Activated B cell treated with CpG ODN at 0.5 μM for 24 hours (primary cell): ENCODE data around the gene COQ8A. TPM values are rescaled to one million over a fixed set of nuclear protein-coding genes. Genes with fewer than 3 reads are reported as not detected.

Experiments
- ATAC-seq: fragments of 200-7000 bp; cut with Tn5 transposase; one replicate; pipeline ENCODE4 v1.10.0; 2021; ENCODE audit warnings: low read depth, mild to moderate bottlenecking, moderate library complexity
- CTCF ChIA-PET: fragments of 350-600 bp; sonication (Branson Sonifier 250); formaldehyde crosslinking; loops from one replicate; lab custom pipeline; 2021; ENCODE audit warnings: antibody characterized with exemption; lab: Charles Lee
- POLR2A ChIA-PET: fragments of 350-600 bp; sonication (Branson Sonifier 250); formaldehyde crosslinking; loops from one replicate; lab custom pipeline; 2021; ENCODE audit warnings: antibody characterized with exemption; lab: Charles Lee
- DNase-seq: peaks from one replicate; pipeline ENCODE4 v3.0.0; 2022
- H3K27ac Mint-ChIP-seq: one replicate; pipeline ENCODE4 v1.8.0; 2020; ENCODE audit warnings: mixed read lengths
- H3K27me3 Mint-ChIP-seq: one replicate; pipeline ENCODE4 v1.8.0; 2021; ENCODE audit warnings: mixed read lengths
- H3K36me3 Mint-ChIP-seq: one replicate; pipeline ENCODE4 v1.8.0; 2021; ENCODE audit warnings: low read depth, mixed read lengths
- H3K4me1 Mint-ChIP-seq: one replicate; pipeline ENCODE4 v1.8.0; 2021; ENCODE audit warnings: mixed read lengths
- H3K4me3 Mint-ChIP-seq: one replicate; pipeline ENCODE4 v1.8.0; 2020; ENCODE audit warnings: mild to moderate bottlenecking, mixed read lengths
- H3K9me3 Mint-ChIP-seq: one replicate; pipeline ENCODE4 v1.8.0; 2020; ENCODE audit warnings: mixed read lengths
- intact Hi-C: fragments of 100-400 bp; cut with micrococcal nuclease; formaldehyde crosslinking; loops from one replicate; pipeline ENCODE4 v1.15.1; 2024
- total RNA-seq: library from RNA; stranded (reverse); gene quantifications from 2 replicates; pipeline ENCODE4 v1.2.3, GENCODE V29; 2022
- TF ChIP-seq, protein P1 (sequence below): fragments of 200-600 bp; IDR thresholded peaks from one replicate; pipeline ENCODE4 v1.8.0; 2022; ENCODE audit warnings: antibody characterized with exemption, mild to moderate bottlenecking

COQ8A gene
- total RNA-seq, 1 donor from 2014 or later, result 28.5 TPM

DNA sequence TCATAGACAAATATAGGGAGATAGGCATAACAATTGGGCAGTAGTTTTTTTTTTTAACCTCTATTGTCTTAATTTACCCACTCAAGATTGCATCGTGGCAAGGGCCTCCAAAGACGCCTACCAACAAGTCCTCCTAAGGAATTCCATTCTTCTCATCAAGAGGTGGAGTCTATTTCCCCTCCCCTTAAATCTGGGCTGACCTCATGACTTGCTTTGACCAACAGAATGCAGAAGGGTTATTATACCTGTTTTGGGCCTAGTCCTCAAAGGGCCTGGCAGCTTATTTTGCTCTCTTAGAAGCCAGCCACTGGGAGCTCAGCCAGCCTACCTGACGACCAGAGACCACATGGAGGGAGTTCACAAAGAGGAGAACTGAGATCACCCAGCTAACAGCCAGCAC is 92.3 kb downstream of the COQ8A start:
- TF ChIP-seq, protein P1, sequence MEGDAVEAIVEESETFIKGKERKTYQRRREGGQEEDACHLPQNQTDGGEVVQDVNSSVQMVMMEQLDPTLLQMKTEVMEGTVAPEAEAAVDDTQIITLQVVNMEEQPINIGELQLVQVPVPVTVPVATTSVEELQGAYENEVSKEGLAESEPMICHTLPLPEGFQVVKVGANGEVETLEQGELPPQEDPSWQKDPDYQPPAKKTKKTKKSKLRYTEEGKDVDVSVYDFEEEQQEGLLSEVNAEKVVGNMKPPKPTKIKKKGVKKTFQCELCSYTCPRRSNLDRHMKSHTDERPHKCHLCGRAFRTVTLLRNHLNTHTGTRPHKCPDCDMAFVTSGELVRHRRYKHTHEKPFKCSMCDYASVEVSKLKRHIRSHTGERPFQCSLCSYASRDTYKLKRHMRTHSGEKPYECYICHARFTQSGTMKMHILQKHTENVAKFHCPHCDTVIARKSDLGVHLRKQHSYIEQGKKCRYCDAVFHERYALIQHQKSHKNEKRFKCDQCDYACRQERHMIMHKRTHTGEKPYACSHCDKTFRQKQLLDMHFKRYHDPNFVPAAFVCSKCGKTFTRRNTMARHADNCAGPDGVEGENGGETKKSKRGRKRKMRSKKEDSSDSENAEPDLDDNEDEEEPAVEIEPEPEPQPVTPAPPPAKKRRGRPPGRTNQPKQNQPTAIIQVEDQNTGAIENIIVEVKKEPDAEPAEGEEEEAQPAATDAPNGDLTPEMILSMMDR, result no peak
- Mint-ChIP-seq H3K9me3 (no peaks in the 10 kb centered on the region), H3K27me3 (no peaks in the 10 kb centered on the region), H3K4me1 (no peaks in the 10 kb centered on the region), H3K36me3 (no peaks in the 10 kb centered on the region), H3K4me3 (no peak overlapping the region), H3K27ac (no peak overlapping the region)
- POLR2A ChIA-PET, result no interaction called here
- no peak for DNase-seq
- ATAC-seq, result no peak
- intact Hi-C loops, result no loop called here
- CTCF ChIA-PET, result no interaction called here

DNA sequence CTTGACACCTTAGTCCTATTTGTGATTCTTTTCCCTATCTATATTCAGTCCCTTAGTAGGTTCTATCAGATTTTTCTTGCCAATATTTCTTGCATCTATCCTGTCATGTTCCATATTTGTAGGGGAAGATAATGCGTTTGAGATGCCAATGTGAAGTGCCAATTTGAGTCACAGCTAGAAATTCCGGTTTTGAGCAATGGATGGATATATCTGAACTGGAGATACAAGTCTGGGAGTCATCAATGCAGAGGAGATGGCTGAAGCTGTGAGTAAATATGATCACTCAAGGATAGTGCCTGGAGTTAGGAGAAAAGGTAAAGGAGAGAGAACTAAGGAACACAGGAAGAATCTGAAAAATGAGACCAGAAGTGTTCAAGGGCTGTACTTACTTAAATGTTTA is 93.8 kb downstream of the COQ8A start:
- DNase-seq (no peak), ATAC-seq (no peak)
- CTCF ChIA-PET, result no interaction called here
- peaks cover 3% of the 10 kb centered on the region for H3K27me3 Mint-ChIP-seq
- H3K4me1 Mint-ChIP-seq, result no peaks in the 10 kb centered on the region
- H3K9me3 Mint-ChIP-seq, result peaks cover 4% of the 10 kb centered on the region
- intact Hi-C loops, result no loop called here
- TF ChIP-seq, protein P1, result no peak
- no peaks in the 10 kb centered on the region for H3K36me3 Mint-ChIP-seq
- POLR2A ChIA-PET, result no interaction called here
- H3K27ac Mint-ChIP-seq, result no peak overlapping the region
- no peak overlapping the region for H3K4me3 Mint-ChIP-seq

- Mint-ChIP-seq H3K4me1 (no peaks in the 10 kb centered on the region), H3K27ac (no peak overlapping the region), H3K36me3 (no peaks in the 10 kb centered on the region), H3K9me3 (peaks cover 4% of the 10 kb centered on the region), H3K27me3 (peaks cover 3% of the 10 kb centered on the region), H3K4me3 (no peak overlapping the region)
- TF ChIP-seq, protein P1, result no peak
- ATAC-seq (no peak), DNase-seq (no peak)
- CTCF ChIA-PET, result no interaction called here
- POLR2A ChIA-PET, result no interaction called here
- intact Hi-C loops, result no loop called here
Observed at GRCh38 chr1:227035316-227035715, 95.2 kb downstream of the COQ8A start.

DNA sequence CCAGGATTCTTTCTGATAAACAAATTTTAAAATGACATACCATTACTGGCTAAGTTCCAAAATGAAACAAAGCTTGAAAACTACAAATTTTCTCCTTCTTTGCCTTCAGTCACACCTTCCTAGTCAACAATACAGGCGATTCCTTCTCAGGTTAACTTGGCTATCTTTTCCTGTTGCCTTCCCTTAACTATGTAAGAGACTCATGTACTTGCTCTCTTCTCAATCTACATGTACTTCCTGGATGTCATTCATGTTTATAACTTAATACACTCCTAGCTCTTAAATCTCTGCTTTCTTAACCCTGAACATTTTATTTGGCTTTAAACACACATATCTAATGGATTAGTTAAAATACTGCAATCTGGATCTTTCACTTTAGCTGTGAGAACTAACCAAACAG is 97.0 kb downstream of the COQ8A start:
- TF ChIP-seq, protein P1, result no peak
- DNase-seq (no peak), ATAC-seq (no peak)
- Mint-ChIP-seq H3K9me3 (peaks cover 4% of the 10 kb centered on the region), H3K36me3 (no peaks in the 10 kb centered on the region), H3K4me3 (no peak overlapping the region), H3K4me1 (no peaks in the 10 kb centered on the region), H3K27ac (no peak overlapping the region), H3K27me3 (peaks cover 3% of the 10 kb centered on the region)
- POLR2A ChIA-PET, result no interaction called here
- intact Hi-C loops, result no loop called here
- CTCF ChIA-PET, result no interaction called here

Other genes with a start within 250 kb of the COQ8A start
- gene ITPKB, start 201.0 kb upstream of the COQ8A start, total RNA-seq, result 88.5 and 97.3 TPM in 2 replicates
- gene PSEN2, start 69.7 kb upstream of the COQ8A start, total RNA-seq, result 13.4 and 14.3 TPM in 2 replicates